Stomach (tissue), 9 donors: Measurements from ENCODE around the gene MEGF10. TPM values are rescaled to one million over a fixed set of nuclear protein-coding genes. Genes with fewer than 3 reads are reported as not detected.

ENCODE experiments used
- DNase-seq, 2 donors: peaks; one replicate each; pipeline versions ENCODE4 v3.0.0 to v3.0.0-alpha.2; 2013 to 2019
- H3K27ac ChIP-seq, 5 donors: fragments of 200-600 bp in 4 of 5; sonication (generic) in 4 of 5; one replicate each; pipeline ENCODE4 v1.5.1; 2013 to 2019; ENCODE audit warnings: mild to moderate bottlenecking in 1 of 5, moderate library complexity in 1 of 5
- H3K27me3 ChIP-seq, 3 donors: fragments of 200-600 bp; sonication (generic); one replicate each; pipeline ENCODE4 v1.5.1; 2017 to 2019; ENCODE audit warnings: mixed run types in 1 of 3
- H3K36me3 ChIP-seq, 4 donors: fragments of 200-600 bp; sonication (generic); 1 replicate in 3 of 4; 2 replicates in 1 of 4; pipeline ENCODE4 v1.5.1; 2016 to 2019
- H3K4me1 ChIP-seq, 4 donors: fragments of 200-600 bp; sonication (generic); one replicate each; pipeline ENCODE4 v1.5.1; 2016 to 2019
- H3K4me3 ChIP-seq, 4 donors: fragments of 200-600 bp; sonication (generic) in 3 of 4; one replicate each; pipeline ENCODE4 v1.5.1; 2016 to 2019; ENCODE audit warnings: mild to moderate bottlenecking in 1 of 4
- H3K9me3 ChIP-seq, 4 donors: fragments of 200-600 bp; sonication (generic); one replicate each; pipeline ENCODE4 v1.5.1; 2016 to 2019
- CTCF ChIP-seq, 7 experiments: fragments of 450-650 bp in 4 of 7; fragments of 200-600 bp in 3 of 7; sonication (generic) in 3 of 7; IDR thresholded peaks; one replicate each; pipeline ENCODE4 v1.5.1; 2016 to 2019; ENCODE audit warnings: antibody characterized with exemption in 7 of 7, control low read depth in 2 of 7, mild to moderate bottlenecking in 1 of 7
- EP300 ChIP-seq: sonication (generic); formaldehyde crosslinking; IDR thresholded peaks from one replicate; pipeline ENCODE4 v1.6.1; 2017; ENCODE audit warnings: antibody characterized with exemption
- POLR2A ChIP-seq, 4 donors: fragments of 450-650 bp; IDR thresholded peaks; one replicate each; pipeline ENCODE4 v1.6.1; 2016; ENCODE audit warnings: antibody characterized with exemption in 4 of 4, control low read depth in 2 of 4, mild to moderate bottlenecking in 1 of 4, moderate library complexity in 1 of 4
- POLR2AphosphoS5 ChIP-seq, 3 donors: sonication (generic); formaldehyde crosslinking; IDR thresholded peaks; one replicate each; pipeline ENCODE4 v1.6.1; 2016; ENCODE audit warnings: antibody characterized with exemption in 3 of 3
- WGBS, 5 donors: extraction: QIAGEN DNeasy Blood & Tissue Kit in 3 of 5; methylation state at CpG; one replicate each; pipeline versions ENCODE4 v1.1.5 to v1.1.7; 2013 to 2018; 5-methylcytosine and 5-hydroxymethylcytosine counted together
- intact Hi-C: fragments of 100-400 bp; cut with DNase I; formaldehyde crosslinking; loops from one replicate; pipeline ENCODE4 v1.15.1; 2023; ENCODE audit warnings: low total_unique reads
- polyA plus RNA-seq, 3 donors: library from polyadenylated mRNA; stranded (reverse); fragments of 200-250 nt; gene quantifications; one replicate each; pipeline ENCODE4 v1.2.3, GENCODE V29; 2013
- total RNA-seq, 5 donors: library from RNA; depleted of rRNA; stranded (reverse); fragments of >200 nt; gene quantifications; one replicate each; pipeline versions ENCODE4 v1.1.0 to v1.2.3, GENCODE V29; 2014 to 2016
- donor health status: healthy with polysubstance abuse.
- donor health status: Bipolar disorder and iron deficiency.
- donor health status: healthy.

Gene MEGF10
- total and polyA plus RNA-seq, 8 donors = under 0.01 to 2.0 (median 0.05) TPM; not detected in 5

GRCh38 chr5:127333483-127333882, 42.9 kb downstream of the MEGF10 start:
- intact Hi-C loops = no loop called here
- H3K4me3 ChIP-seq = no peak overlapping the region
- no peak for DNase-seq
- TF ChIP-seq CTCF (IDR thresholded peaks at IDR 0.05) = no peak
- no peak for TF ChIP-seq POLR2AphosphoS5 (IDR thresholded peaks at IDR 0.05)
- TF ChIP-seq EP300 = no peak
- no peak for TF ChIP-seq POLR2A (IDR thresholded peaks at IDR 0.05)
- peaks cover 0 to 7% (median 0%) of the 10 kb centered on the region in 3 donors for H3K27me3 ChIP-seq
- no peaks in the 10 kb centered on the region for H3K36me3 ChIP-seq
- H3K4me1 ChIP-seq = no peaks in the 10 kb centered on the region
- 64 to 84% (median 69%) methylated on average over 3 of the region's 3 CpGs for WGBS, 5 donors
- no peaks in the 10 kb centered on the region for H3K9me3 ChIP-seq
- H3K27ac ChIP-seq = no peak overlapping the region

GRCh38 chr5:127335381-127335780, 44.8 kb downstream of the MEGF10 start:
- H3K4me1 ChIP-seq = no peaks in the 10 kb centered on the region
- H3K9me3 ChIP-seq = no peaks in the 10 kb centered on the region
- no peaks in the 10 kb centered on the region for H3K36me3 ChIP-seq
- no peak for DNase-seq
- H3K4me3 ChIP-seq = no peak overlapping the region
- intact Hi-C loops = no loop called here
- H3K27ac ChIP-seq = no peak overlapping the region
- peaks cover 0 to under 1% (median 0%) of the 10 kb centered on the region in 3 donors for H3K27me3 ChIP-seq
- 79 to 93% (median 89%) methylated on average over 2 of the region's 2 CpGs for WGBS, 5 donors
- no peak for TF ChIP-seq POLR2A (IDR thresholded peaks at IDR 0.05)
- no peak for TF ChIP-seq POLR2AphosphoS5 (IDR thresholded peaks at IDR 0.05)
- no peak for TF ChIP-seq EP300
- TF ChIP-seq CTCF (IDR thresholded peaks at IDR 0.05) = no peak

- Histone ChIP-seq H3K36me3 (no peaks in the 10 kb centered on the region), H3K27ac (no peak overlapping the region), H3K4me3 (no peak overlapping the region), H3K27me3 (no peaks in the 10 kb centered on the region), H3K9me3 (no peaks in the 10 kb centered on the region), H3K4me1 (no peaks in the 10 kb centered on the region)
- no peak for TF ChIP-seq POLR2A (IDR thresholded peaks at IDR 0.05)
- TF ChIP-seq EP300 = no peak
- no peak for TF ChIP-seq POLR2AphosphoS5 (IDR thresholded peaks at IDR 0.05)
- no peak for TF ChIP-seq CTCF (IDR thresholded peaks at IDR 0.05)
- 83 to 92% (median 88%) methylated on average over 1 of the region's 1 CpG for WGBS, 5 donors
- DNase-seq = no peak
- intact Hi-C loops = no loop called here
Measured at GRCh38 chr5:127337876-127338275, 47.3 kb downstream of the MEGF10 start.

GRCh38 chr5:127338501-127338900, 47.9 kb downstream of the MEGF10 start:
- no peaks in the 10 kb centered on the region for H3K36me3 ChIP-seq
- no peaks in the 10 kb centered on the region for H3K9me3 ChIP-seq
- no peaks in the 10 kb centered on the region for H3K4me1 ChIP-seq
- no peak overlapping the region for H3K4me3 ChIP-seq
- no peak overlapping the region for H3K27ac ChIP-seq
- intact Hi-C loops = no loop called here
- TF ChIP-seq POLR2A (IDR thresholded peaks at IDR 0.05) (no peak), CTCF (IDR thresholded peaks at IDR 0.05) (no peak), EP300 (no peak), POLR2AphosphoS5 (IDR thresholded peaks at IDR 0.05) (no peak)
- WGBS, 5 donors = 75 to 88% (median 85%) methylated on average over 1 of the region's 1 CpG
- DNase-seq = no peak
- H3K27me3 ChIP-seq = no peaks in the 10 kb centered on the region
